Adrenal gland (tissue), 12 donors: ENCODE measurements around the gene POLR2C. TPM values are rescaled to one million over a fixed set of nuclear protein-coding genes. Genes with fewer than 3 reads are reported as not detected.

ENCODE experiments used
- DNase-seq, 7 donors: peaks; one replicate each; pipeline ENCODE4 v3.0.0-alpha.2; 2019 to 2020
- H3K27ac ChIP-seq, 5 donors: fragments of 200-600 bp; sonication (generic) in 4 of 5; 1 replicate in 3 of 5; 2 replicates in 2 of 5; pipeline versions ENCODE4 v1.5.1 to v1.8.0; 2016 to 2020; ENCODE audit warnings: mild to moderate bottlenecking in 1 of 5
- H3K27me3 ChIP-seq: fragments of 200-600 bp; 2 replicates; pipeline ENCODE4 v1.8.0; 2021
- H3K36me3 ChIP-seq, 2 donors: fragments of 200-600 bp; replicated peaks in 1 of 2; 1 replicate in 1 of 2; 2 replicates in 1 of 2; pipeline versions ENCODE4 v1.5.1 to v1.8.0; 2018 to 2022
- H3K4me1 ChIP-seq, 2 donors: fragments of 200-600 bp; replicated peaks in 1 of 2; 1 replicate in 1 of 2; 2 replicates in 1 of 2; pipeline versions ENCODE4 v1.5.1 to v1.8.0; 2018 to 2021
- H3K4me3 ChIP-seq, 4 donors: fragments of 200-600 bp; sonication (generic) in 3 of 4; one replicate each; pipeline ENCODE4 v1.5.1; 2016 to 2018
- H3K9me3 ChIP-seq, 3 donors: fragments of 200-600 bp; sonication (generic) in 1 of 3; replicated peaks in 1 of 3; 1 replicate in 2 of 3; 2 replicates in 1 of 3; pipeline versions ENCODE4 v1.5.1 to v1.8.0; 2016 to 2021
- POLR2A ChIP-seq, 2 donors: fragments of 450-650 bp; IDR thresholded peaks; one replicate each; pipeline ENCODE4 v1.6.1; 2017; ENCODE audit warnings: antibody characterized with exemption in 2 of 2, mild to moderate bottlenecking in 2 of 2, moderate library complexity in 1 of 2
- WGBS, 4 donors: extraction: QIAGEN DNeasy Blood & Tissue Kit in 2 of 4; methylation state at CpG; one replicate each; pipeline versions ENCODE4 v1.1.5 to v1.1.7; 2013 to 2017; 5-methylcytosine and 5-hydroxymethylcytosine counted together
- intact Hi-C, 2 donors: fragments of 100-400 bp; cut with DNase I; formaldehyde crosslinking; loops; one replicate each; pipeline versions ENCODE4 v1.14.1 to v1.15.0; 2022 to 2023
- polyA plus RNA-seq, 3 donors: library from polyadenylated mRNA; stranded (reverse); fragments of 200-250 nt in 2 of 3; fragments of 350-450 nt in 1 of 3; fragmentation: Illumina TruSeq in 1 of 3; extraction: RNeasy Lipid Tissue Mini Kit (QIAGEN cat#74804) in 1 of 3; gene quantifications; one replicate each; pipeline ENCODE4 v1.2.3, GENCODE V29; 2013 to 2014
- total RNA-seq, 9 donors: library from RNA; depleted of rRNA in 4 of 9; stranded (reverse); fragments of >200 nt in 4 of 9; fragments of 120-200 nt in 1 of 9; fragmentation: NEBNext Ultra II Directional in 1 of 9; extraction: Animal tissue kit (Norgen Biotek cat#: 25700) in 1 of 9; gene quantifications; one replicate each; pipeline versions ENCODE4 v1.1.0 to v1.2.4, GENCODE V29; 2013 to 2023
- TF ChIP-seq, protein P1 (sequence below), 6 experiments: fragments of 450-650 bp in 4 of 6; fragments of 200-600 bp in 2 of 6; sonication (generic) in 1 of 6; IDR thresholded peaks; 1 replicate in 5 of 6; 2 replicates in 1 of 6; pipeline versions ENCODE4 v1.5.1 to v1.8.0; 2016 to 2021; ENCODE audit warnings: antibody characterized with exemption in 6 of 6, mild to moderate bottlenecking in 2 of 6, moderate library complexity in 1 of 6
- donor health status: healthy with polysubstance abuse.
- donor health status: Bipolar disorder and iron deficiency.
- donor health status: DM: yes; HTN: yes; CAD: no.
- donor health status: DM: no; HTN: no; CAD: no.
- donor health status: DM: no; HTN: no; CAD: no.
- donor health status: DM: yes; HTN: yes; CAD: no.

Gene POLR2C
- total and polyA plus RNA-seq, 12 donors, result 28.3 to 147 (median 71.7) TPM

DNA sequence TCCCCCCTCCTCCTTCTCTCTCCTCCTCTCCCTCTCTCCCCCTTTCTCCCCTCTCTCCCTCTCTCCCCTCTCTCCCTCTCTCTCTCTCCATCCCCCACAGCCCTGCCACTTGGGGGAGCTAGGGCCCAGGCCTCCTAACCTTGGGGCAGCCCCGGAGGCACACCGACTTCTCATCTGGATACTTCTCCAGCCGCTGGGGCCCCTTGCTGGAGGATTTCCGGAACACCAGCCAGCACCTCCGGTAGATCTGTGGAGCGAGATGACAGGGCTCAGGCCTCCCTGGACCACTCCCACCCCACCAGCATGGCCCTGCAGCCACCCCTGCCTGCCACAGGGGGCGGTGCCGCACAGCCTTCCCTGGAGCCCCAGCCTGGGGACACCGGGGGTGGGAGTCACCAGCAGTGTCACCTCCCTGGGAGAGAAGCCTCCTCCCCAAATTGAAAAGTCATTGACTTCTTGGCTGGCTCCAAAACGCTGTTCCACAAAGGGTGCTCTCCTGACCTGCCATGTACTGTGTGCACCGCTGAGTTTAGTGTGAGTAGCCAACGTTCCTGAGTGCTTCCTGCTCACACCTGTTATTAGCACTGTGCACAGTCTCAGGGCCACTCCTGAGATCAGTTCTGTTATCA lies 13.3 kb downstream of the POLR2C start:
- DNase-seq, result peak in 4 of 7 donors; percentile 30 to 74 (median 50)
- H3K27ac ChIP-seq, result peak overlapping the region in 1 of 5 donors; percentile 20
- peaks cover 6 to 33% of the 10 kb centered on the region in 2 donors for H3K4me1 ChIP-seq

DNA sequence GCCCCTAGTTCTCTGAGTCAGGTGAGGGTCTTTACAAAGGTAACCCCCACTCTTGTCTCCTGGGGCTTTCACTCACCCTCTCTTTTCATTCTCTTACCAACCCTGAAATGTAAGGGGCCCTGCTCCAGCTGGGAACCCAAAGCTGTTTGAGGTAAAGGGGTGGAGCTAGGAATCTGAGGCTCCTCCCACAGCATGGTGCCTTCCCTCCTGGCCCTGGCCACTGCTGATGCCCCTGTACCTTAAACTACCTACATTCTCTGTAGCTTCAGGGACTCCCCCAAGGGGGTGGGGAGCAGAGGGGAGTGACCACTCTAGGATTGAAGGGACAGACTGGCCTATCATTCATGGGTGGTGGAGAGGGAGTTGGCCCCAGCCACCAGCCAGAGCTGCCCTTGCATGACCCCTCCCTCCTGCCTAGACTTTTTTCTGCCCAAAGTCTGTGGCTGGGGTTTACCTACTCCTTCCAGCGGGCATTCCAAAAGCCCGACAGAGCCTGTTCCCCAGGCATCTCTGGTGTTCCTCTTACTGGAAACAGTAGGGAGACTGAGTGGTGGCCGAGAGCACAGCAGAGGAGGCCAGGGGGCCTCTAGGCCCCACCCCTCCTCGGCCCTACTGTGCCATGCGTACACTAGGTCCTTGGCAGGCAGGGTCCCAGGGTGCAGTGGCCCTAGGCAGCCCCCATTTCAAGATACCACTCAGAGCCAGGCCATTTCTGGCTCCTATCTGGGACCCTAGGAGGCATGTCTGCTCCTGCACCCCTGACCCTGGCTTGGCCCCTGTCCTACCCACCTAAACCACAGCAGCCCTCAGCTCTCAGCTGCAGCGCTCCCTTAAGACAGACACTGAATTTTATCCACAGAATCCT lies 14.3 kb downstream of the POLR2C start:
- TF ChIP-seq, protein P1, sequence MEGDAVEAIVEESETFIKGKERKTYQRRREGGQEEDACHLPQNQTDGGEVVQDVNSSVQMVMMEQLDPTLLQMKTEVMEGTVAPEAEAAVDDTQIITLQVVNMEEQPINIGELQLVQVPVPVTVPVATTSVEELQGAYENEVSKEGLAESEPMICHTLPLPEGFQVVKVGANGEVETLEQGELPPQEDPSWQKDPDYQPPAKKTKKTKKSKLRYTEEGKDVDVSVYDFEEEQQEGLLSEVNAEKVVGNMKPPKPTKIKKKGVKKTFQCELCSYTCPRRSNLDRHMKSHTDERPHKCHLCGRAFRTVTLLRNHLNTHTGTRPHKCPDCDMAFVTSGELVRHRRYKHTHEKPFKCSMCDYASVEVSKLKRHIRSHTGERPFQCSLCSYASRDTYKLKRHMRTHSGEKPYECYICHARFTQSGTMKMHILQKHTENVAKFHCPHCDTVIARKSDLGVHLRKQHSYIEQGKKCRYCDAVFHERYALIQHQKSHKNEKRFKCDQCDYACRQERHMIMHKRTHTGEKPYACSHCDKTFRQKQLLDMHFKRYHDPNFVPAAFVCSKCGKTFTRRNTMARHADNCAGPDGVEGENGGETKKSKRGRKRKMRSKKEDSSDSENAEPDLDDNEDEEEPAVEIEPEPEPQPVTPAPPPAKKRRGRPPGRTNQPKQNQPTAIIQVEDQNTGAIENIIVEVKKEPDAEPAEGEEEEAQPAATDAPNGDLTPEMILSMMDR (IDR thresholded peaks at IDR 0.05), result no peak
- TF ChIP-seq POLR2A (IDR thresholded peaks at IDR 0.05), result no peak
- peaks cover 0 to 29% of the 10 kb centered on the region in 2 donors for H3K4me1 ChIP-seq

More for the DNA sequence above, 13.3 kb downstream of the POLR2C start:
- intact Hi-C loops, result loop anchor here in 1 of 2 donors (5.0 kb wide), 1 partner anchor 41 kb away; no protein-coding TSS in a partner anchor
- no peak overlapping the region for H3K4me3 ChIP-seq
- H3K9me3 ChIP-seq, result no peaks in the 10 kb centered on the region
- peaks cover 0 to 39% of the 10 kb centered on the region in 2 donors for H3K36me3 ChIP-seq
- WGBS, 4 donors, result 27 to 45% (median 38%) methylated on average over 6 to 12 of the region's 12 CpGs
- no peaks in the 10 kb centered on the region for H3K27me3 ChIP-seq
- no peak for TF ChIP-seq POLR2A (IDR thresholded peaks at IDR 0.05)
- TF ChIP-seq, protein P1 (IDR thresholded peaks at IDR 0.05), result peak in 5 of 6 experiments; percentile 16 to 54 (median 34)

DNA sequence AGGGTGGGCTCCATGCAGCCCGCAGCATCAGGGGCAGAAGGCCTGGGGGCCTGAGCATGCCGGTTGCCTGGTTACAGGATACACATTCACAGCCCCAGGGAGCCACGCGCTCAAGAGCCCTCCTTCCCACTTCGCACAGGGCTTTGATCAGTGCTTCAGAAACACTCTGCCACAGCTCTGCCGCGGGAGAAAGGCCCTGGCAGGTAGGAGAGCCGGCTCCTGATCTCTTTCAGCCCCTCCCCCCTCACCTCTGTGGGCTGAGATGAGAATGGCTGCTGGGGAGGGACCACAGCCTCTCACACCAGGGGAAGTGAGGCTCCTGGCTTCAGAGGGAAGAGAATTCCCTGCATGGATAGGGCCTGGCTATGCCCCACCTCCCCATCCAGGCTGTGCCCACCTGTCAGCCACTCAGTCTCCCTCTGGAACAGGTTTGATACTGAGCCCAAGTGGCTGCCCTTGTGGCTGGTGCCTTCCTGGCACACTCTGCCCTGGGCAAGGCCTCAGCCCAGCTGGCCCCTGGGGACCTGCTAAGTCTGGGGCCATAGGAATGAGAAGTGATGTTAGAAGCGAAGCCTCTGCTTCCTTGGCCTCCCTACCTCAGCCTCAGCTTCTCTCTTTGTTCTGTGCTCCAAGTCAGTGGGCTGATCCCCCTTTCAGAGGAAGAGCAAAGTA lies 15.2 kb downstream of the POLR2C start:
- no peaks in the 10 kb centered on the region for H3K27me3 ChIP-seq
- peaks cover 0 to 22% of the 10 kb centered on the region in 2 donors for H3K4me1 ChIP-seq
- H3K9me3 ChIP-seq, result no peaks in the 10 kb centered on the region
- intact Hi-C loops, result loop anchor here in 1 of 2 donors (5.0 kb wide), 1 partner anchor 40 kb away; no protein-coding TSS in a partner anchor
- H3K36me3 ChIP-seq, result peaks cover 0 to 20% of the 10 kb centered on the region in 2 donors
- WGBS, 4 donors, result 73 to 83% (median 78%) methylated on average over 3 to 9 of the region's 9 CpGs
- DNase-seq, result no peak
- no peak overlapping the region for H3K27ac ChIP-seq
- TF ChIP-seq, protein P1 (IDR thresholded peaks at IDR 0.05), result no peak
- TF ChIP-seq POLR2A (IDR thresholded peaks at IDR 0.05), result no peak
- no peak overlapping the region for H3K4me3 ChIP-seq

More for the DNA sequence above, 14.3 kb downstream of the POLR2C start:
- Histone ChIP-seq H3K27me3 (no peaks in the 10 kb centered on the region), H3K4me3 (no peak overlapping the region), H3K27ac (no peak overlapping the region), H3K9me3 (no peaks in the 10 kb centered on the region), H3K36me3 (peaks cover 0 to 29% of the 10 kb centered on the region in 2 donors)
- WGBS, 4 donors, result 82 to 91% (median 89%) methylated on average over 5 to 6 of the region's 6 CpGs
- peak in 1 of 7 donors; percentile 48 for DNase-seq
- intact Hi-C loops, result loop anchor here in 1 of 2 donors (5.0 kb wide), 1 partner anchor 41 kb away; no protein-coding TSS in a partner anchor
